Non-pigmented ciliary epithelial cell (primary cell): ENCODE data around the gene EMILIN3.

Experiments
- DNase-seq: peaks from one replicate; pipeline ENCODE4 v3.0.0-alpha.2; 2010; ENCODE audit warnings: low read depth

EMILIN3 gene, protein sequence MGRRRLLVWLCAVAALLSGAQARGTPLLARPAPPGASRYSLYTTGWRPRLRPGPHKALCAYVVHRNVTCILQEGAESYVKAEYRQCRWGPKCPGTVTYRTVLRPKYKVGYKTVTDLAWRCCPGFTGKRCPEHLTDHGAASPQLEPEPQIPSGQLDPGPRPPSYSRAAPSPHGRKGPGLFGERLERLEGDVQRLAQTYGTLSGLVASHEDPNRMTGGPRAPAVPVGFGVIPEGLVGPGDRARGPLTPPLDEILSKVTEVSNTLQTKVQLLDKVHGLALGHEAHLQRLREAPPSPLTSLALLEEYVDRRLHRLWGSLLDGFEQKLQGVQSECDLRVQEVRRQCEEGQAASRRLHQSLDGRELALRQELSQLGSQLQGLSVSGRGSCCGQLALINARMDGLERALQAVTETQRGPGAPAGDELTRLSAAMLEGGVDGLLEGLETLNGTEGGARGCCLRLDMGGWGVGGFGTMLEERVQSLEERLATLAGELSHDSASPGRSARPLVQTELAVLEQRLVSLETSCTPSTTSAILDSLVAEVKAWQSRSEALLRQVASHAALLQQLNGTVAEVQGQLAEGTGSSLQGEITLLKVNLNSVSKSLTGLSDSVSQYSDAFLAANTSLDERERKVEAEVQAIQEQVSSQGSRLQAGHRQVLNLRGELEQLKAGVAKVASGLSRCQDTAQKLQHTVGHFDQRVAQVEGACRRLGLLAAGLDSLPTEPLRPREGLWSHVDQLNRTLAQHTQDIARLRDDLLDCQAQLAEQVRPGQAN

DNA sequence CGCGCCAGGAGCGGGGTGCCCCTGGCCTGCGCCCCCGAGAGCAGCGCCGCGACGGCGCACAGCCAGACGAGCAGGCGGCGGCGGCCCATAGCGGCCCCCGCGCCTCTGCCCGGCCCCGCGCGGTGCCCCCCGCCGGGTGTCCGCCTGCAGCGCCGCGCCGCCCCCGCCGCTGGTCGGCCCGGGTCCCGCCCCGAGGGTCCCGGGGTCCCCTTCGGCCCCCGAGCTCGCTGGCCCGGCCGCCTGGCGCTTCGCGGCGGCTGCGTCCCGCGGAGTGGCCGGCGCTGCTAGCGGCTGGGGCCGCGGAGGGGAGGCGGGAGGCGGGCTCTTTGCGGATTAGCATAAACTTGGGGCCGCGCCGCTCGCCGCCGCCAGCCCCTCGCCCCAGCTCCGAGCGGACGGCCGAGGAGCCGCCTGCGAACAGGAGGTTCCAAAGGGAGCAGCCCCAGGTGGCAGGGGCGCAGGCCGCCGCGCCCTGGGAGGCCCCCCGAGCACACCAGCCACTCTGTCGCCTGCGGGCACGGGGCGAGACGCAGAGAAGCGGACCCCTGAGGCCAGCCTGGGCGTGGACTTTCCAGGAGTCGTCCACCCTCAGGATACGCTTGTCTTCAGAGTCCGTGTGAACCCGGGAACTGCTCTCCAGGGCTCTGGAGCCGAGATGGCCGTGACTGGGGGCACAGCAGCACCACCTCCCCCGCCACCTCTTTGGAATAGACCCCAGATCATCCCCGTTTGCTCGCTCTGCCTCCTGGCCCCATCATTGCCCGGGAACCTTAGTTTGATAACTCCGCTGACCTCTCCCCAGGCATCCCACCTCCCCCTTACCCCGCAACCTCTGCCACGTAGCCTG, at the start of gene EMILIN3:
TSS of gene EMILIN3 (minus strand) at position 273 of the 847 bp plus-strand sequence. CDS start at position 89, 184 bp downstream.
- DNase-seq, result no peak

DNA sequence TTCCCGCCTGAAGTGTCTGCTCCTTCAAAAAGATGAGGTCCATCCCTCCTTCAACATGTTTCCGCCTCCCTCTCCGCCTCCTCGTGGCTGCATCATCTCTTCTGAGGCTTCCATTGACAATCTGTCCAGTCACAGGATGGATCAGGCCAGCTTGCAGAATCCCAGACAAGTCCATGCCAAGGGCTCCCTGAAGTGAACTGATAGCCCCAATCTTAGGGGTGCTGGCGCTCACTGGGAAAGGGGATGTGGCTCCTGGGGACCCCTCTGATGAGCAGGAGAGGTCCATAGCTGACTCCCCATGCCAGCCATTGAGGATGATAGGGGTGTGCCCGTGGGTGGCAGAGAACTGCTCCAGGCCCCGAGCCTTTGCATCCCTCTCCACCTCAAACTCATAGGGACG, 48.6 kb upstream of the EMILIN3 start:
- DNase-seq, result no peak

DNA sequence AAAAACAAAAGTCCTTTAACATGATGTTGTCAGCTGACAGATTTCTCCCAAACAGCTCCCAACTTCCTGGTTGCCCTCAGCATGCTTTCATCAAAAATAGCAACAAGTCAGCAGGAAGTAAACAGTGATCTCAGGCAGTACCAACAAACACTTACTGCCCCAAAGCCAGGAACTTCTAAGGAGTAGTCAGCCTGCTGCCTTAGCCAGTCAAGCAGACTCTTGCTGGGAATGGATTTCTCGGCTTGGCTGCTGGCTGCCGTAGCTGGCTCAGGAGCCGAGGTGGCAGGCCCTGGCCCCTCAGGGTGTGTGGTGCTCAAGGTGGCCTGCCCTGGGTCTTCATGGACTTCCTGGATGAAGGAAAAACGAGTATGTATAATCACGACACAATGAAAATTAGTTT, 46.6 kb upstream of the EMILIN3 start:
- no peak for DNase-seq

DNA sequence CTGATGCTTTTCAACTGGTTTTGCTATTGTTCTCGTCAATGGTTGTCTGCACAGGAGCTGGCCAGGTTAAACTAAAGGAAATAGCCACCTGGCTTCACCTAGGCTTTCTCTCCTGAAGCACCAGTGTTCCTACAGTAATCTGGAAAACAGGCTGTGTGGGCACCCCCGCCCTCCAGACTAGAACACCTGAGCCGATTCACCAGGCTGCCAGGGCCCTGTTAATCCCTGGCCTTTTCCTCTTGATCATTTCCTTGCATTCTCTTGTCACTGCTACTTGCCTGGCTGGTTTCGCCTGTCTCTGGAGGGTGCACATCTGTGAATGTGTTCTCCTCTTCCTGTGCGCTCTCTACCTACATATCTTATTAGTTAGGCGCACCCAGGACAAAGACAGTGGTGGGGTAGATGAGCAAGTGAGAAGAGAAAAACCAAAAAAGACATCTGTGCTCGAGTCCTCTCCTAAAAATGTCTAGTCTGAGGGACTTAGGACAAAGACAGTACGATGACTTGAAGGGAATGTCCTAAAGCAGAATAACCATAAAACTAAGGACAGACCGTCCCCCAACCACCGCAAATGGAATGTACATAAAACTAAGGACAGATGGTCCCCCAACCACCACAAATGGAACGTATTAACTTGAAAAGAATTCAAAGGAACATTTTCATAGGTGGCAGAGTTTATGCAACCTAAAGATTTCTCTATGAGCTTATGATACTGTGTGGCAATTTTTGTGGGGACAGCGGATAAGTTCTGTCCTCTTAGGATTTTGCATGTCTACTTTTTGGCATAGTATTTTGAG, 45.9 kb upstream of the EMILIN3 start:
- no peak for DNase-seq

DNA sequence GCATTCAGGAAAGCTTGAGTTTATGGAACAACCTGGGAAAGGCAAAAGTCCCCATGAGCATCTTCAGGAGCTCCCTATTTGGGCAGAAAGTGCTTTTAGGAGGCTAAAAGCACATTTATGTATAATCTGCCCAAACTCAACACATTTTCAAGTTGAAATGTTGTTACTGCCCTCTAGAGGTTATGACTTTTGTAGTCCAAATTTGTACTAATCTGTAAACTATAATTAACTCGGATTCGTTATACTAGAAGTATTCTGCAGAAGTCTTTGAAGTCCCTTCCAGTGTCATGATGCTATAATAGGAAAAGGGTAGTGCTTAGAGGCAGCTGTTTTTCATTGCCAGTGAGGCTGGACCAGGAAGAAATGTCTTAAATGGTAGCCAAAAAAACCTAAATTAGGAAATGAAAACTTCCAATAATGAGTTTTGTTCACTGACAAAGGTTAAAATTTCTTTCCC, 44.8 kb upstream of the EMILIN3 start:
- DNase-seq, result no peak

DNA sequence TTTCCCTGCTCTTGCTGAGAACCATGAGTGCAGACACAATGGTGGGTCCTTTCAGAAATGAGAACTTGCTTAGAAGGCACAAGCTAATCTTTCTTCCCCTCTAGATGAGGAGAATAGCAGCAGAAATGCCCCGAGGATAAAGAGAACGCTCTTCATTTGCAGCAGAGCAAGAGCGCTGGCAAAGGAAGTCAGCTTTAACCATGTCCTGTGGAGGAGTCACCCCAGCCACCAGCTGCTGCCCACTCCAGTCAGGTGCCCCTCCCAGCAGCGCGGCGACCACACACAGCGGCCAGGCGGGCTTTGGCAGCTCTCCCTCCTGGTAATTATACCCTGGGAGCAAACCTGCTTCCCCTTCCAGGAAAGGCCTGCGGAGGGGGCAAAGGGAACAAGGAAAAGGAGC, 42.4 kb upstream of the EMILIN3 start:
- no peak for DNase-seq

DNA sequence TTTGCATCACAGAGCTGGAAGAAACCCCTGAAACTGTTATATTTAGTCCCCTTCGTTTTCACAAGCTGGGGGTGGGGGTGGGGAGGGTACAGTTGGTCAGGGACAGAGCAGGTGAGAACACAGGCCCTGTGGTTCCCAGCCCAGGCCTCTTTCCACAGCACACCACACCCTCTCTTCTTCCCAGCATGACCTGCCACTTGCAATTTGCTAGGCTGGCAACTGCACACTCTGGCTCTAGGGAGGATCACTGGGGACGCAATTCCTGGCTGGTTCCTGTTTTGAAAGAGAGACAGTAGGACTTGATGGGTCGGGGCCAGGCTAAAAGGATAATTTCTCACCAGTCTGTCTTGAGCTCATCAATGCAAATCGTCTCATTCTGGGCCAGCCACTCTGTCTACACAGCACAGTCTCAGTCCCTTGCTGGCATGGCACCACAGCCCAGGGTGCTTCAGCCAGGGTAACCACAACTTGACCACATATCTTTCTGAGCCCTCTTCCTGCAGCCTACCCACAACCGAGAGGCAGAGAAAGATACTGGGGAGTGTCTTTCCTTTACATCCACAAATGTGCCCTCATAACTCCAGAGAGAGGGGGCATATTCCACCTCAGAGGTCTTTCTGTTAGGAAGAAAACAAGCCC, 41.7 kb upstream of the EMILIN3 start:
- no peak for DNase-seq

DNA sequence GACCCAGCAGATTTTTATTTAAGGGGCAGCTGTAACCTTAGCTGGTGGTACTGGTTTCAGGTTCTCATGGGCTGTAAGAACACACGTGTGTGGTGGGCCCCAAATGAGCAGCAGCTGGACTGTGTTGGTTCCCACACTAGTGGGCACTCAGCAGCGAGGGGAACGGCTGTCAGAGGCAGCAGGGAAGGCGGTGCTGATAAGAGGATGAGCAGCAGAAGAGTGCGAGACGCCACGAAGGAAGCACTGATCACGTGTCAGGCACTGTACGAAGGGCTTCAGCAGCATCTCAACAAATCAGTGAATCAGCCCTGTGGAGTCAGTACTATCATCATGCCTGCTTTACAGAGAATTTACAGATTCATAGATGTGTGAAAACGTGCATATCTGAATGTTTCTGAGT, 41.0 kb upstream of the EMILIN3 start:
- no peak for DNase-seq

DNA sequence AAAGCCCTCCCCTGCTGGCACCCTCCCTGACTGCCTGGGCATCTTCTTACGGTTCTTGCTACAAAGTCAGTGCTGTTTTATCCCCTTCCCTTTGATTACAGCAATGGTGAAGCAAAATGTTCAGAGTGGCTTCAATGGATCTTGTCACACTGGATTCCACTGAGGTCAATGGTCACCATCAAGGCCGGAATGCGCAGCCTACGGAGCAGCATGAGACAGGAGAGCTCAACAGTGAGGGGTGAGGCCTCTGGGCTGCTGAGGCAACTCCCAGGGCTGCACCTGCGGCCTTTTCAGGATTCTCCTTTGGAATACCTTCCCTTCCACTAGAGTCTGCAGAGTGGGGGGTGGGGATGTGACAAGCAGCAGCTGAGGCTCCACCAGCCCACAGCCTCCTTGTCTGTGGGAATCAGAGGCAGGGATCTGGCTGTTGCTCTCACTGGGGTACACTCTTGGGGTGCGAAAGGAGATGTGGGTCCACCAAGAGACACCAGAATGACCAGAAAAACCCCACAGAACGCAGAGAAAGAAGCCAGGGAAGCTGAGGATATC, 40.4 kb upstream of the EMILIN3 start:
- no peak for DNase-seq

DNA sequence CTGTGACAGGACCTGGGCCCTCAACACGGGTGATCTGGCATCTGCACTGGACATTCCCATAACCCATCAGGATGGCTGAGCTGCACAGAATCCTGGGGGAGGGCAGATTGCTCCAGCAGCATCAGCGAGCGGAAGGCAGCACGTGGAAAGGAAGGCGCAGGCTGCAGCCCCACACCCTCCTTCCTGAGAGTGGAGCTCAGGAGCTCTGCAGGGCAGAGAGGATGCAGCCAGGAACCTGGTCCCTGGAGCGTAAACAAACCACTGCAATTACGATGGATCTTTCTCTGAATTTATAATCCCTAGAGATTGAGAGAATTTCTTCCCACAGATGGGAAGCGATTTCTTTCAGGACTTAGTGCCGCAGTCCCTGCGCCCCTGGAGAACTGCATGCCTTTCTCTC, 39.7 kb upstream of the EMILIN3 start:
- DNase-seq, result no peak

DNA sequence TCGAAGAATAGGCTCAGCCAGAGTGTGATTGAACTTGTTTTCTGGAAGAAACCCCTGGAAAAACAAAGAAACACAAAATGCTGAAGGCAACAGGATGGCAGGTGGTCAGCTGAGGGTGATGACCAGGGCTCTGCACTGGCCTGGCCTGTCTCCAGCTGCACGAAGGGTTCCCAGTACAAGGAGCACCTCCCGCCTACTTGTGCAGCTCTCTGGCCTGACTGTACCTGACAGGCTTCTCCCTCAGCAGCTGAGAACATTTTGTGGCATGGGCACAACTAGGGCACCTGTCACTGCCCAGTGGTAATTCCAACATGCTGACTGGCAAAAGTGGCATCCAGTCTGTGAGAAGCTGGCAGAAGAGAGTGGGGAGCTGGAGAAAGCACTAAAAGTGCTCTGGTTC, 38.8 kb upstream of the EMILIN3 start:
- no peak for DNase-seq

DNA sequence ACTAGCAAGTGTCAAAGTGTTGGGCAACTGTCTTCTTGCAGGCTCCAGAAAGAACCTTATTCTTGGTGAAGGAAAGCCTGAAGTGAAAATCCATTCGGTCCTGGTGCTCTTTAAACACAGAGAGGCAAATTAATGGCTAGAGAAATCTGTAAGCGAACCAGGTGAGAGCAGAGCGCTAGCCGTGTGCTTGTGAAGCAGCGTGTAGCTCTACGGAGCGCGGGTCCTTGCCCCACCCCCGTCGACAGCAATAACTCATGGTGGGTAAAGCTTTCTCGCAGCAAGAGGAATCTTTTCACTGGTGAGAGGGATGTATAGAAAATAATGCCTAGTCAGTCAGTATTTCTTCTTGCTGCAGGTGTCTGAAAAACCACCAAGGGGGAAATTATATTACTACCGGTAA, 37.0 kb upstream of the EMILIN3 start:
- no peak for DNase-seq

DNA sequence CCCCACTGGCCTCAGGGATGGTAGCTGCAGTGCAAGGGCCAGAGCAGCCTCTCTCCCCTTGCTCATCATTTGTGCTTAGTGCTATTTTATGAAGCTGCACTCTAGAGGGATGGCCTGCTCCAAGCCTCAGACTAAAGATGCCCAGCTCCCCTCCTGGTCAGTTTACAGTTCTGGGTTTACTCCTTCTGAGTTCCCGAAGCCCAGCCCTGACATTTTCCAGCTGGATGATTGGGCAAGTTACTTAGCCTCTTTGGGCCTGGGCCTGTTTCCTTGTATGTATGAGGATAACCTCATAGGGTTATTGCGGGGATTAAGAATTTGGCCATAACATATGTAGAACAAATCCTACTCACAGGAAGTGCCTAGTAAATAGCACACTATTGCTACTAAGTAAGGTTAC, 31.8 kb upstream of the EMILIN3 start:
- no peak for DNase-seq

DNA sequence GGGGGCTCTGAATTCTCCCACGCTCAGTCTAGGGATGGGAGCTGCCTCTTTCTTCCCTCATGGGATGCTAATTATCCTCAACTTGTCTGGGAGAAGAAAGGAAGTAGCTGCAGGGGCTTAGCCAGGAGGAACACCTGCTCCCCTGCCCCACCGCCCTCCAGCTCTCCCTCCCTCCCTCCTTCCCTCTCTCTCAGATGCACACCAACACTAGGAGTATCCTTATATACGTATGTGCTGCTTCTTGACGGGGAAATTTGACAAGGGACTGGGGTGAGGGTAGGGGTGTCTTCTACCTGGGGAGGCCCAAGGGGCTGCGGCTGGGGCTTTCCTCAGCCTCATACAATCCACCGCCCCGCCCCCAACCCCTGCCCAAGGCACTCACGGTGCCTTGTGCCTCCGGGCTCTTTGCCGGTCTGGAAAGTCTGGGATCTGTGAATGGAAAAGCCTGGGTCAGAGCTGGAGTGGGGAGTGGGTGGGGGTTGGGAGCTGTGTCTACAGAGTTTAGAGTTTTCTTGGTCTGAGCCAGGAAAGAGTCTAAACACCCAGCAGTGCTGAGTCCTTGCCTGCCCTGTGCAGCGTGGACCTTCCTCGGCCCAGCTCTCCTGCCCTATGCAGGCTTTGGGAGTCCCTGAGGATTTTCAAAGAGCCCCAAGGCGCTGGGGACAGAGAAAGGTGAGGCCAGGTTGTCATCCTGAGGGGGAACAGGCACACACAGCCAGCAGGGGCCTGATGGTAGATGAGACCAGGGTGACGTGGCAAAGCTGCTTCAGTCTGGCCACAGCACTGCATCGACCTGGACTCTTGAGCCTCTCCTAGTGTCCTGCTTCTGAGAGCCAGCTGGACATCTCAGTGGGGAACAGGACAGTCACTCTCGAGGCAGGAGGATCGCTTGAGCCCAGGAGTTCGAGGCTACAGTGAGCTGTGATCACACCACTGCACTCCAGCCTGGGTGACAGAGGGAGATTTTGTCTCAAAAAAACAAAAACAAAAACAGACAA, 29.3 kb upstream of the EMILIN3 start:
- DNase-seq, result no peak

DNA sequence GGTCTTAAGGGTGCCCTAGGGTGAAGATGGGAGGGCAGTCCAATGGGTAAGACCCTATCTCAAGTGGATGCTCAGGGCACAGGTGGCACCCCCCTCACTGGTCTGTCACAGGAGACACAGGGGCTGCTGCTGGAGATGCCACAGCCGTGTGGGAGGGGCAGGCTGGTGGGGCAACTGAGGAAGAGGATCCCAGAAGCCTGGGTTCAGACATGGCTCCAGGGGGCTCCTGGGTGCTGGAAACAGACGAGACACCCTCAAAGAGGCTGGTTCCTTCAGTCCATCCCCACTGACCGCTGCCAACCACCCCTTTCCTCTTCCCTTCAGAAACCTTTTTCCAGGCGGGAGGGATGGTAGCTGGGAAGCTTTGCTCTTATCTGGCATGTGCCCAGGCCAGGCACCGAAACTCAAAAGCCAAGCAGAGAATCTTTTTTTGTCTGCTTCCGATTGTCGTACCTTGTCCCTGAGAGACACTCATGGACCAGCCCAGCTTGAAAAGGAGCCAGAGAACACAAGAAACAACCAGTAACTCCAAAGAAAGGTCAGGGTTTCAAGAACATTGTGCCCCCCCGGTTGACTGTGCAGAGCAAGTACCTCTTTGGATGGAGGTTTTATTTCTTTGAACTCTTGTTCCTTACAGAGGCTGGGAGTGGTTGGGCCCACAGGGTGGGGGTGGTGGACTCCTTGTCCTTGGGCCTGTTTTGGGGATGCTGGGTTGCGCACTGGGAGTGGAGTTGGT, 28.5 kb upstream of the EMILIN3 start:
- no peak for DNase-seq

DNA sequence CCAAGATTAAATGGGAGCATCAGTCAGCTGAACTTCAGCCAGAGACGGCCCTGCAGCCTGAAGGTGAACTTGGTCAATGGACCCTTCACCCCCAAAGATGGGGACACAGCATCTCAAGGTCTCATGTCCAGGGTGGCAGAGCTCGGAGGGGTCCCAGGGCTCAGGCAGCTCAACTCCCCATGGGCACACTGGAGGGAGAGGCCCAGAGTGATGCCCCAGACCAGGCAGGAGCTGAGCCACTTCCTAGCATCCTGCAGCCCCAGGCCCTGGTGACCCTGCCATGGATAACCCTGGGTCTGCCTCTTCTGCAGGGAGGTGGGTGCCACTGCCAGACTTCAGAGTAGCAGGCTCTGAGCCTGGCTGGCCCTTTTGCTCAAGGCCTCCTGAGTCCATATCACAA, 27.5 kb upstream of the EMILIN3 start:
- DNase-seq, result no peak

DNA sequence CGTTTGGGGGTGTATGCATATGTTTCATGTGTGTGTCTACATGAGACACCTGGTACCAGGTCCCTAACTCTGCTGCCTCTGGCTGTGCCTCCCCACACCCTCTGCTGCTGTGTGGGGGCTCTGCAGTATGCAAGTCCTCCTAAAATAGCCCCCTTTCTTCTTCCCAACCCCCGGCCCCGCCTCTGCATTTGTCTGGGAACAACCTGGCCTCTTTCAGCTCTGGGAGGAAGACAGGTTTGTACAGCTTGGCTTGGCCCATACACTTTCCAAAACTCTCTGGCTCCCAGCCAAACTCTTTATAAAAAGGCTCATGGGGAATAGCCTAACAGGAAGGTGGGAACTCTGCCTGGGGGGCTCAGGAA, 27.1 kb upstream of the EMILIN3 start:
- no peak for DNase-seq

DNA sequence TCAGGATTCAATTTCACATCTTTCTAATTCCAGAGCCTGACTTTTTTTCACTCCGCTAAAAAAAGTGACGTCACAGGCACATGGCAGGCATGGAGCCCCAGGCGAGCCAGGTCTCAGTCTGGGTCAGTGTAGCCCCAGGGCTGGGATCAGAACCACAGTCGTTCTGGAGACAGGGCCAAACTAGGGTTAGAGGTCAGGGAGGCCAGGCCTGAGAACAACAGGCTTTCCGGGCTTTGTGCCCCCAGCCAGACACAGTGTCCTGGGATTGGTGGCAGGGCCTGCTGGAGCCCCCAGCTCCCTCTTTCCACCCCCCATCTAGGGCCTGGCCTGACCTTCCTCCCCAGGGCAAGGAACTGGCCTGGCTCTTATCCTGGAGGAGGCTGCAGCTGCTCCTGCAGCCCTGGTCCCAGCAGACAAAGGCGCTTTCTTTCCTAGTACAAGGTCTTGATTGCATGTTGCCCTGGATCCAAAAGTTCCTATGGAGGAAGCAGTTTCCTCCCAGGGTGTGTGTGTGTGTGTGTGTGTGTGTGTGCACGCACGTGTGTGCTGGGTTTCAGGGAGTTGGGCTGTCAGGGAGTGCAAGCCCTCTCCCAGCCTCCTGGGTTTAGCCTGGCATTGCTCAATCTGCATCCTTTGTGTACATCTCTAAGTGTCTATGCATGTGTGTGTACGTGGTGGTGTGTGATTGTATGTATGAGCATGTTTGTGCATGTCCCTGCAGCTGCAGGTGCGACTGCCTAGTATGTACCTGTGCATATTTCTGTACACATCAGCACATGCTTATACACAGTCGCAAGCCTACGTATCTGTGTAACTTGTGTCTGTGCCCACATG, 26.5 kb upstream of the EMILIN3 start:
- no peak for DNase-seq
